ENCODE results near the gene SMC1B. TPM values are rescaled to one million over a fixed set of nuclear protein-coding genes. Genes with fewer than 3 reads are reported as not detected.

The SMC1B gene
- total RNA-seq, 4 donors from 2014 or later, result 0.17 TPM; not detected in 3

GRCh38 chr22:45456811-45457210 lies 43.4 kb upstream of the SMC1B start:
- TF ChIP-seq CTCF (IDR thresholded peaks at IDR 0.05; ENCODE audit: low read depth), result no peak

GRCh38 chr22:45455621-45456020 lies 42.2 kb upstream of the SMC1B start:
- TF ChIP-seq CTCF (IDR thresholded peaks at IDR 0.05; ENCODE audit: low read depth), result no peak

GRCh38 chr22:45455212-45455611 lies 41.8 kb upstream of the SMC1B start:
- TF ChIP-seq CTCF (IDR thresholded peaks at IDR 0.05; ENCODE audit: low read depth), result no peak

DNA sequence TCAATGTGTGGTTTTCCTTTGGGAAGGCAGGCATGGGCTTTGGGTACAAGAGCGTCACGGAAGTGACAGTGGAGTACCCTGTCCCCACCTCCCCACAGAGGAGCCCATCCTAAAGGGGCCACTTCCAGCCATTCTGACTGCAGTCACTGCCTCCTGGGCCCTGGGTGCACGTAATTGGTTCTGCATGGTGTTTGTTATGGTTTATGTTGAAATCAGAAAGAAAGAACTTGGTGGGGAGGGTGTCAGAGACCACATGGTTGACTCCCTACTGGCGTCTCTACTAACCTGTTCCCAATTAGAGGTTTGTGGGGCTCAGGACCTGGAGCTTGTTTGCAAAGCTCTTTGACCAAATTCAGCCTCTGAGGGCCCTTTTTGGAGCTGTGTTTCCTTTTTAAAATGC lies 40.9 kb upstream of the SMC1B start:
- TF ChIP-seq CTCF (IDR thresholded peaks at IDR 0.05; ENCODE audit: low read depth), result no peak

- TF ChIP-seq CTCF (IDR thresholded peaks at IDR 0.05; ENCODE audit: low read depth), result no peak
These were observed 40.4 kb upstream of the SMC1B start for GRCh38 chr22:45453764-45454163.

DNA sequence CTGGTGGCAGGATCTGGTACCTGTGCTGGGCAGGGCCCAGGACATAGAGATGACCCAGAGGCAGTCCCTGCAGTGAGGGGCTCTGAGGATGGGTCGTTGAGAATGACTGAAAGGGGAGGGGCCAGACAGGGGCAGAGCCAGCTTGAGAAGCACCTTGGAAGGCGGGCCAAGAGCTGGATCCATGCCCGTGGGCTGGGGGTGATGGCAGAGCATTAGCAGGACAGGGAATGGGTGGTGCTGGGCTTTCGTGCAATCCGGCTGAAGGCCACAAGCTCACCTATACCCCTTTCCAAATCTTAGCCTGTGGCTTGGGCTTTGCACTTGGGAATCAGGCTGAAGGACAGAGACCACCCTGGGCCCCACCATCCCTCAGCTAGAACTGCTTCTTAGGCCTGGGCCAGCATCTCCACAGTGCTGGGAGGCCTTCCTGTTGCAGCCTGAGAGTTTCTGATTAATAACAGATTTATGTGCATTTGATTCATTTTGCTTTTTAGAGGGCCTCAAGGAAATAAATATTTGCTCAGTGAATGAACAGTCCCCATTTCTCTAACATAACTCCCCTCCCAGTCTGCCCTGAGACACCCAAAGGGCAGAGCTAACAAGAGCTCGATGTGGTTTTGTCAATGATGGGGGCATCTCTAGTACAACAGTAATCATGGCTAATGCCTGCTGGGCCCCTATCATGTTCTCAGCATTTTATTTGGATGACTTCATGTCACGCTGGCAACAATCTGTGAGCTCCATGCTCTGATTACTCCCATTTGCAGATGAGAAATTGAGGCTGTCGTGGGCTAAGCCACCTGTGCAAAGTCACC lies 39.4 kb upstream of the SMC1B start:
- no peak for TF ChIP-seq CTCF (IDR thresholded peaks at IDR 0.05; ENCODE audit: low read depth)

GRCh38 chr22:45451972-45452371 lies 38.6 kb upstream of the SMC1B start:
- TF ChIP-seq CTCF (IDR thresholded peaks at IDR 0.05; ENCODE audit: low read depth), result no peak
